GM12878 (cell line): ENCODE results near the gene ASH1L. TPM values are rescaled to one million over a fixed set of nuclear protein-coding genes. Genes with fewer than 3 reads are reported as not detected.
A peak's percentile ranks its signal among the peaks of the same experiment; 100 is the strongest.

Experiments used
- FOXM1 ChIP-seq: IDR thresholded peaks from 2 replicates; pipeline ENCODE4 v1.6.1; 2012; ENCODE audit warnings: low read depth, mild to moderate bottlenecking, inconsistent platforms, low read length, moderate library complexity
- GABPA ChIP-seq: IDR thresholded peaks from 2 replicates; pipeline ENCODE4 v1.6.1; 2014; ENCODE audit warnings: antibody characterized with exemption, low read depth, mild to moderate bottlenecking, inconsistent platforms
- IKZF1 ChIP-seq: fragments of 450-650 bp; conservative IDR thresholded peaks from 2 replicates; pipeline ENCODE4 v1.6.1; 2017; ENCODE audit warnings: antibody characterized with exemption, mild to moderate bottlenecking
- KDM1A ChIP-seq: fragments of 200-600 bp; sonication (generic); IDR thresholded peaks from 2 replicates; pipeline ENCODE4 v1.6.1; 2016; ENCODE audit warnings: borderline replicate concordance
- MLLT1 ChIP-seq: fragments of 450-650 bp; IDR thresholded peaks from 2 replicates; pipeline ENCODE4 v1.6.1; 2016; ENCODE audit warnings: mild to moderate bottlenecking
- NR2C1 ChIP-seq: fragments of 450-650 bp; IDR thresholded peaks from 2 replicates; pipeline ENCODE4 v1.6.1; 2017; ENCODE audit warnings: antibody characterized with exemption, mild to moderate bottlenecking, moderate library complexity
- PBX3 ChIP-seq: IDR thresholded peaks from 2 replicates; pipeline ENCODE4 v1.6.1; 2011; ENCODE audit warnings: mild to moderate bottlenecking, low read depth, low read length, moderate library complexity; ENCODE audit not compliant: insufficient replicate concordance
- RAD21 ChIP-seq: IDR thresholded peaks from 2 replicates; pipeline ENCODE4 v1.6.1; 2011; ENCODE audit warnings: mild to moderate bottlenecking, low read depth, low read length, moderate library complexity; ENCODE audit not compliant: insufficient read depth
- RAD51 ChIP-seq: fragments of 450-650 bp; IDR thresholded peaks from 2 replicates; pipeline ENCODE4 v1.6.1; 2016; ENCODE audit warnings: moderate library complexity, mild to moderate bottlenecking, inconsistent platforms
- RBBP5 ChIP-seq: fragments of 200-600 bp; sonication (generic); conservative IDR thresholded peaks from 2 replicates; pipeline ENCODE4 v1.6.1; 2016
- RELB ChIP-seq: fragments of 450-650 bp; IDR thresholded peaks from 2 replicates; pipeline ENCODE4 v1.6.1; 2017; ENCODE audit warnings: low read depth, mild to moderate bottlenecking, moderate library complexity
- SMARCA5 ChIP-seq: fragments of 450-650 bp; IDR thresholded peaks from 2 replicates; pipeline ENCODE4 v1.6.1; 2017; ENCODE audit warnings: mild to moderate bottlenecking
- SREBF1 ChIP-seq: IDR thresholded peaks from 2 replicates; pipeline ENCODE4 v1.6.1; 2012; ENCODE audit warnings: mild to moderate bottlenecking, low read length
- SRF ChIP-seq, 2 experiments: IDR thresholded peaks; 2 replicates each; pipeline ENCODE4 v1.6.1; 2011; ENCODE audit warnings: low read depth in 2 of 2, low read length in 2 of 2, mild to moderate bottlenecking in 1 of 2, moderate library complexity in 1 of 2
- TARDBP ChIP-seq: IDR thresholded peaks from 2 replicates; pipeline ENCODE4 v1.6.1; 2016; ENCODE audit warnings: borderline replicate concordance
- TCF3 ChIP-seq: IDR thresholded peaks from 2 replicates; pipeline ENCODE4 v1.6.1; 2012; ENCODE audit warnings: low read depth, mild to moderate bottlenecking, low read length, borderline replicate concordance; ENCODE audit not compliant: insufficient read depth
- TCF7 ChIP-seq: IDR thresholded peaks from 2 replicates; pipeline ENCODE4 v1.6.1; 2014; ENCODE audit warnings: antibody characterized with exemption, borderline replicate concordance
- USF1 ChIP-seq: IDR thresholded peaks from 2 replicates; pipeline ENCODE4 v1.6.1; 2011; ENCODE audit warnings: borderline replicate concordance, low read depth, mild to moderate bottlenecking, moderate library complexity, mixed read lengths, low read length; ENCODE audit not compliant: insufficient read depth; ENCODE audit errors: extremely low read length
- YY1 ChIP-seq: IDR thresholded peaks from 2 replicates; pipeline ENCODE4 v1.6.1; 2011; ENCODE audit warnings: low read depth, mild to moderate bottlenecking, low read length
- ZNF207 ChIP-seq: fragments of 450-650 bp; IDR thresholded peaks from 2 replicates; pipeline ENCODE4 v1.6.1; 2014; ENCODE audit warnings: antibody characterized with exemption, mild to moderate bottlenecking, borderline replicate concordance
- ZNF622 ChIP-seq: fragments of 450-650 bp; IDR thresholded peaks from 2 replicates; pipeline ENCODE4 v1.6.1; 2017; ENCODE audit warnings: mild to moderate bottlenecking, inconsistent platforms
- polyA plus RNA-seq, 11 experiments: library from polyadenylated mRNA; depleted of rRNA in 4 of 11; unstranded in 6 of 11; stranded (reverse) in 5 of 11; fragments of >200 nt; fragmentation: Nextera tagmentation in 4 of 11; fragmentation: Illumina TruSeq in 1 of 11; extraction: Ambion mirVana in 4 of 11; extraction: Trizol in 1 of 11; gene quantifications; 1 replicate in 1 of 11; 2 replicates in 10 of 11; pipeline versions ENCODE4 v1.2.1 to v1.2.3, GENCODE V29; 2011 to 2016; ENCODE audit warnings: inconsistent platforms in 2 of 11, missing spikeins in 2 of 11, low read depth in 1 of 11
- total RNA-seq, 4 experiments: library from RNA; depleted of rRNA in 3 of 4; stranded (reverse); fragments of >200 nt in 3 of 4; fragmentation: Illumina TruSeq in 1 of 4; extraction: Trizol in 1 of 4; gene quantifications; 2 replicates each; pipeline versions ENCODE4 v1.2.1 to v1.2.3, GENCODE V29; 2013 to 2021
- TF ChIP-seq, protein P1 (sequence below): IDR thresholded peaks from 2 replicates; pipeline ENCODE4 v1.6.1; 2011; ENCODE audit warnings: low read depth, low read length, improper control_type of control experiment, borderline replicate concordance
- TF ChIP-seq, protein P2 (sequence below): fragments of 450-650 bp; formaldehyde crosslinking; IDR thresholded peaks from 2 replicates; pipeline ENCODE4 v1.4.0; 2022; ENCODE audit warnings: mild to moderate bottlenecking, moderate library complexity

ASH1L gene
- total and polyA plus RNA-seq, 10 of the 15 experiments (the other 5 are each of a cell fraction or from before 2014, with no cell fraction given): 1.7 to 23.9 (median 16.6) TPM

DNA sequence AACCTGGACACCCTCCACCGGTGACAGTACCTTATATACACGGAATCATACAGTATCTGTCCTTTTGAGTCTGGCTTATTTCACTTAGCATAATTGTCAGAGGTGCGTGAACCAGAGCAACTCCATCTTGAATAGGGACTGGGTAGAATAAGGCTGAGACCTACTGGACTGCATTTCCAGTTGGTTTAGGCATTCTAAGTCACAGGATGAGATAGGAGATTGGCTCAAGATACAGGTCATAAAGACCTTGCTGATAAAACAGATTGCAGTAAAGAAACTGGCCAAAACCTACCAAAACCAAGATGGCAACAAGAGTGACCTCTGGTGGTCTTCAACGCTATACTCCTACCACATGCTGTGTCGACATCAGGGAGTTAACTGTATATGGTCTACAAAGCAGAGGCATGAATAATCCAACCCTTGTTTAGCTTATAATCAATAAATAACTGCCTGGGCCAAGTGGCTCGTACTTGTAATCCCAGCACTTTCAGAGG lies 255.3 kb downstream of the ASH1L start (continued):
- TF ChIP-seq PBX3: no peak
- peak; percentile 46 for TF ChIP-seq RAD21
- no peak for TF ChIP-seq MLLT1
- no peak for TF ChIP-seq TARDBP
- TF ChIP-seq, protein P1, sequence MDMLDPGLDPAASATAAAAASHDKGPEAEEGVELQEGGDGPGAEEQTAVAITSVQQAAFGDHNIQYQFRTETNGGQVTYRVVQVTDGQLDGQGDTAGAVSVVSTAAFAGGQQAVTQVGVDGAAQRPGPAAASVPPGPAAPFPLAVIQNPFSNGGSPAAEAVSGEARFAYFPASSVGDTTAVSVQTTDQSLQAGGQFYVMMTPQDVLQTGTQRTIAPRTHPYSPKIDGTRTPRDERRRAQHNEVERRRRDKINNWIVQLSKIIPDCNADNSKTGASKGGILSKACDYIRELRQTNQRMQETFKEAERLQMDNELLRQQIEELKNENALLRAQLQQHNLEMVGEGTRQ: no peak
- no peak for TF ChIP-seq RELB
- no peak for TF ChIP-seq IKZF1
- no peak for TF ChIP-seq SMARCA5
- TF ChIP-seq, protein P2, sequence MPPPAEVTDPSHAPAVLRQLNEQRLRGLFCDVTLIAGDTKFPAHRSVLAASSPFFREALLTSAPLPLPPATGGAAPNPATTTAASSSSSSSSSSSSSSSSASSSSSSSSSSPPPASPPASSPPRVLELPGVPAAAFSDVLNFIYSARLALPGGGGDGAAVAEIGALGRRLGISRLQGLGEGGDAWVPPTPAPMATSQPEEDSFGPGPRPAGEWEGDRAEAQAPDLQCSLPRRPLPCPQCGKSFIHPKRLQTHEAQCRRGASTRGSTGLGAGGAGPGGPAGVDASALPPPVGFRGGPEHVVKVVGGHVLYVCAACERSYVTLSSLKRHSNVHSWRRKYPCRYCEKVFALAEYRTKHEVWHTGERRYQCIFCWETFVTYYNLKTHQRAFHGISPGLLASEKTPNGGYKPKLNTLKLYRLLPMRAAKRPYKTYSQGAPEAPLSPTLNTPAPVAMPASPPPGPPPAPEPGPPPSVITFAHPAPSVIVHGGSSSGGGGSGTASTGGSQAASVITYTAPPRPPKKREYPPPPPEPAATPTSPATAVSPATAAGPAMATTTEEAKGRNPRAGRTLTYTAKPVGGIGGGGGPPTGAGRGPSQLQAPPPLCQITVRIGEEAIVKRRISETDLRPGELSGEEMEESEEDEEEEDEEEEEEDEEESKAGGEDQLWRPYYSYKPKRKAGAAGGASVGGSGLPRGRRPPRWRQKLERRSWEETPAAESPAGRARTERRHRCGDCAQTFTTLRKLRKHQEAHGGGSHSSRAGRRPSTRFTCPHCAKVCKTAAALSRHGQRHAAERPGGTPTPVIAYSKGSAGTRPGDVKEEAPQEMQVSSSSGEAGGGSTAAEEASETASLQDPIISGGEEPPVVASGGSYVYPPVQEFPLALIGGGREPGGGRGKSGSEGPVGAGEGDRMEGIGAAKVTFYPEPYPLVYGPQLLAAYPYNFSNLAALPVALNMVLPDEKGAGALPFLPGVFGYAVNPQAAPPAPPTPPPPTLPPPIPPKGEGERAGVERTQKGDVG (CRISPR knock-in tag): peak; percentile 75
- TF ChIP-seq ZNF622: no peak
- no peak for TF ChIP-seq USF1
- no peak for TF ChIP-seq KDM1A
- no peak for TF ChIP-seq FOXM1
- no peak for TF ChIP-seq YY1
- TF ChIP-seq RAD51: no peak
- TF ChIP-seq SREBF1: no peak
- no peak for TF ChIP-seq SRF (IDR thresholded peaks at IDR 0.05; ENCODE audit: low read depth in 2 of 2, low read length in 2 of 2)
- no peak for TF ChIP-seq GABPA
- TF ChIP-seq ZNF207: 0 out of 2 replicates have a peak, but pooled peaks have one; percentile 20
- no peak for TF ChIP-seq TCF3
- TF ChIP-seq NR2C1: no peak
- no peak for TF ChIP-seq RBBP5
- TF ChIP-seq TCF7: no peak
